ENCODE results near the gene GUCY1A2.

Gene GUCY1A2

GRCh38 chr11:106983261-106983660 lies 35.0 kb downstream of the GUCY1A2 start:
- TF ChIP-seq CTCF (IDR thresholded peaks at IDR 0.05), result no peak

- no peak for TF ChIP-seq CTCF (IDR thresholded peaks at IDR 0.05)
Observed at GRCh38 chr11:106974831-106975230, 43.4 kb downstream of the GUCY1A2 start.

DNA sequence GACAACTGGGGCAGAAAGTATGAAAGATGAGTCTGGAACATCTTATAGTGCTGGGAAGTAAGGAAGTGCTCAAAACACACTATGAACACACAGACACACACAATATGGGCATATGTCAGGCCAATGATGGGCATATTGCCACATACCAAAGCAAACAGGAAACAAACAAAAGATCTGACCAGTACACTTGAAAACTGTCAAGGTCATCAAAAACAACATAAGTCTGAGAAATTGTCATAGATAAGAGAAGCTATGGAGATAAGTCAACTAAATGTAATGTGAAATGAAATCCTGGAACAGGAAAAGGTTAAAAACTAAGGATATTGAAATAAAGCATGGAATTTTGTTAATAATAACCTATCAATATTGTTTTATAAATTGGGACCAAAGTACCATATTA lies 46.4 kb downstream of the GUCY1A2 start:
- no peak for TF ChIP-seq CTCF (IDR thresholded peaks at IDR 0.05)

DNA sequence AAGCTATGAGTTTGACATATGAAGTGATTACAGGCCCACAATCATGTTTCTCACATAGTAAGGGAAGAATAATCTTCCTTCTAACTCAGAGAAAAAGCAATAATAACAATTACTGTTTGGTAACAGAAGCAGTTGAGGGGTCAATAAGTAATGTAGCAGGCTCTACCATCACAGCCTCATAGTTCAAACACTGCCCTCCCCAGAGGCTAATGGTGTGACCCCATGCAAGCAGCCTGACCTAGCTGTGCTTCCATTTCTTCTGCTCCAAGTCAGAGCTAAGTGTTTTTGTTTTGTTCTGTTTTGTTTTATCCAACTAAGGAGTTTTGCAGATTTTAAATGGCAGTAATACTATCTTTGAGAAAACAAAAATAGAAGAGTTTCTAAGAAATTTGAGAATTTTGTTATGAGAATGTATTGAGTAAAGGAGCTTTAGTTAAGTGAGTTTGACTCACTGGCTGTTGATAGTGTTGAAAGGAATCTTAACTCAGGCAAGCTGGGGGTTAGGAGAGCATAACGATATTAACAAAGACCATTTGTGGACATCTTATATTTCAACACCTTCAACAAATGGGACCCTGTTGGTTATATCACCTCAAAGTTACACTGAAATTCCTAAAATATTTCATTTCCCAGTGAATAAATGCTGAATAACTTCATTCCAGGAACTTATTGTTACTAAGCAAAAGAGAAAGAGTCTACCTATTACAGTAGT lies 48.5 kb downstream of the GUCY1A2 start:
- no peak for TF ChIP-seq CTCF (IDR thresholded peaks at IDR 0.05)

GRCh38 chr11:106962995-106963394 lies 55.3 kb downstream of the GUCY1A2 start:
- TF ChIP-seq CTCF (IDR thresholded peaks at IDR 0.05), result no peak

DNA sequence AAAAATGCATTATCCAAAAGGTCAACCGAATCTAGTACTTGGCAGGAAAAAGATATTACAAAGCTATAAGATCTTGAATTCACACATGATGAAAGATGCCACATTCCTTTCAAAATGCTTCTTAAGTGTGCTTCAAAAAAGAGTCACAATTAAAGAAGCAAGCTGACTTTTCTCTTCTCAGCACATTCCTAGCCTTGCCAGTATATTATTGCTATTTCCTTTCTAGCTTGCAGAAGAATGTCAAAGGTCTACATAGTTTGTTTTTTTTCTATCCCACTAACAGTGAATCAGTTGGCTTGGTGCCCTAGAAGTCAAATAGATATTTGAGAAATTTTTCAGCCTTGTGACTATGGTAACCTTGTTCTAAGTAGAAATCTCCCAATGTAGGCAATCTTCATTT lies 56.8 kb downstream of the GUCY1A2 start:
- no peak for TF ChIP-seq CTCF (IDR thresholded peaks at IDR 0.05)

GRCh38 chr11:106961048-106961447 lies 57.2 kb downstream of the GUCY1A2 start:
- no peak for TF ChIP-seq CTCF (IDR thresholded peaks at IDR 0.05)

DNA sequence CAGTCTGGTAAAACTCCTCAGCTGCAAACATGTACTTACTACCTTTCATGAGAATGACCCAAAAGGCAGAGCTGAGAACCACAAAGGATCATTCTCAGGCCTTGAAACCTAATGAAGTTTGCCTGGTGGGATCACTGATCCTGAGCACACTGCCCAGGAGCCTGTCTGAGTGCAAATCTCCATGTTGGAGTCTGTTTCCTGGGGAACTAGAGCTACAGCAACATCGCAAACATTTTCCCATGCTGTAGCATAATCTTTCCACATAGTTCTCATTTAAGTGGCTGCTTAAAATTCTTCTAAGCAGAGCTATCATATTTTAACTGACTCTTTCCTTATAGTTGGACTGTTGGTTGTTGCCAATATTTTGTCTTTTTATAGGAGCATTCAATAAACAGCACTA lies 58.5 kb downstream of the GUCY1A2 start:
- TF ChIP-seq CTCF (IDR thresholded peaks at IDR 0.05), result no peak

Data from LNCAP (cell line).